Activated CD4-positive, alpha-beta T cell treated with anti-CD3 and anti-CD28 coated beads, Interleukin-2, amount 10 ng/mL, durations not matched to agents 24 days and 14 days (primary cell): ENCODE data around the gene SDCBP2. TPM values are rescaled to one million over a fixed set of nuclear protein-coding genes. Genes with fewer than 3 reads are reported as not detected.
A peak's percentile ranks its signal among the peaks of the same experiment; 100 is the strongest.

ENCODE experiments used
- DNase-seq: peaks from one replicate; pipeline ENCODE4 v3.0.0; 2022
- H3K27ac Mint-ChIP-seq: one replicate; pipeline ENCODE4 v1.8.0; 2022; ENCODE audit warnings: mild to moderate bottlenecking, mixed read lengths
- H3K27me3 Mint-ChIP-seq: one replicate; pipeline ENCODE4 v1.8.0; 2022; ENCODE audit warnings: mixed read lengths
- H3K36me3 Mint-ChIP-seq: one replicate; pipeline ENCODE4 v1.8.0; 2022; ENCODE audit warnings: low read depth, mild to moderate bottlenecking, mixed read lengths
- H3K4me1 Mint-ChIP-seq: one replicate; pipeline ENCODE4 v1.8.0; 2021; ENCODE audit warnings: mixed read lengths
- H3K4me3 Mint-ChIP-seq: one replicate; pipeline ENCODE4 v1.8.0; 2022; ENCODE audit warnings: mild to moderate bottlenecking, moderate library complexity, mixed read lengths
- H3K9me3 Mint-ChIP-seq: one replicate; pipeline ENCODE4 v1.8.0; 2021; ENCODE audit warnings: mixed read lengths
- intact Hi-C: fragments of 100-400 bp; cut with micrococcal nuclease; formaldehyde crosslinking; loops from one replicate; pipeline ENCODE4 v1.15.1; 2023
- total RNA-seq: library from RNA; stranded (reverse); gene quantifications from 2 replicates; pipeline ENCODE4 v1.2.3, GENCODE V29; 2022

Gene SDCBP2
- total RNA-seq, 1 donor from 2014 or later = 2.0 TPM

DNA sequence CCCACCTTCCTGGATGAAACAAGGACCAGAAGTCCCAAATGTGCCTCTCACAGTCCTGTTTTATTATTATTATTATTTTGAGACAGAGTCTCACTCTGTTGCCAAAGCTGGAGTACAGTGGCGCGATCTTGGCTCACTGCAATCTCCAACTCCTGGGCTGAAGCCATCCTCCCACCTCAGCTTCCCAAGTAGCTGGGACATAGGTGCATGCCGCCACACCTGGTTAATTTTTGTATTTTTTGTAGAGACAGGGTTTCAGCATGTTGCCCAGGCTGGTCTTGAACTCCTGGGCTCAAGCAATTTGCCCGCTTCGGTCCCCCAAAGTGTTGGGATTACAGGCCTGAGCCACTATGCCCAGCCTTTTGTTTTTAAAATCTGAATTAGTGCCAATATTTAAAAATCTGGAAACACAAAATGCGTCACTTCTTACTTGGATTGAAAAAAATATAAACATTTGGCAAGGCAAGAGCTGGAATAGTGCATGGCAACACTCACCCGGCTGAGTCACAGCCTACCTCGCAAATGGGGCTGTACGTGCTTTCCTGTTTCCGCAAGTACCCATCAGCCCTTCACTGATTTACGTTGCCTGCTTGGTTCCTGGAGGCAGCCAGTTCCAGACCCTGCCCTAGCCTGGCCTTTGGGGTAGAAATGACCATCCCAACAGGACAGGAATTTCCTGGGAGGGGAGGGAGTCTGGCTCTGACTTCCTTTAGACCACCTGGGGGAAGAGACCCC lies 6.3 kb downstream of the SDCBP2 start:
- H3K9me3 Mint-ChIP-seq = peaks cover 9% of the 10 kb centered on the region
- H3K27me3 Mint-ChIP-seq = no peaks in the 10 kb centered on the region
- H3K4me3 Mint-ChIP-seq = no peak overlapping the region
- intact Hi-C loops = loop anchor here (10.0 kb wide), 1 partner anchor 98 kb away; the partner anchor contains the start of gene RAD21L1
- no peak for DNase-seq
- H3K27ac Mint-ChIP-seq = no peak overlapping the region
- H3K36me3 Mint-ChIP-seq = peaks cover 4% of the 10 kb centered on the region
- peaks cover 27% of the 10 kb centered on the region for H3K4me1 Mint-ChIP-seq

DNA sequence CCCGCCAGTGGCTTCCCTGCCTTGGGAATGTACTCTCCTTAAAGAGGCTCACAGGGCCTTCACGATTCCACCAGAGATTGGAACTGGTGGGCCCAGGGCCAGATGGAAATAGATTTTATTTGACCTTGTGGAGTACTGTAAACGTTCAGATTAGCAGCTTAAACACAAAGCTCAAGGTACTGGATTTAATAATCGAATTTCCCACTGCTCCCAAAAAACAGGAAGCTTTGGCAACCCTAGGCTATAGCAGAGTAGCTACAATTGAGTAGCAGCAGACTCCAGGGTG lies 7.3 kb downstream of the SDCBP2 start:
- no peaks in the 10 kb centered on the region for H3K27me3 Mint-ChIP-seq
- DNase-seq = no peak
- H3K4me3 Mint-ChIP-seq = no peak overlapping the region
- H3K27ac Mint-ChIP-seq = no peak overlapping the region
- intact Hi-C loops = loop anchor here (10.0 kb wide), 1 partner anchor 97 kb away; the partner anchor contains the start of gene RAD21L1
- peaks cover 9% of the 10 kb centered on the region for H3K9me3 Mint-ChIP-seq
- peaks cover 27% of the 10 kb centered on the region for H3K4me1 Mint-ChIP-seq
- H3K36me3 Mint-ChIP-seq = peaks cover 2% of the 10 kb centered on the region

GRCh38 chr20:1320902-1321653 lies 7.9 kb downstream of the SDCBP2 start:
- Mint-ChIP-seq H3K9me3 (peaks cover 9% of the 10 kb centered on the region), H3K4me3 (no peak overlapping the region), H3K27me3 (no peaks in the 10 kb centered on the region), H3K27ac (no peak overlapping the region), H3K4me1 (peaks cover 27% of the 10 kb centered on the region), H3K36me3 (peaks cover 2% of the 10 kb centered on the region)
- intact Hi-C loops = loop anchor here (10.0 kb wide), 1 partner anchor 96 kb away; the partner anchor contains the start of gene RAD21L1
- DNase-seq = no peak

- H3K27ac Mint-ChIP-seq = no peak overlapping the region
- intact Hi-C loops = loop anchor here (10.0 kb wide), 1 partner anchor 95 kb away; the partner anchor contains the start of gene RAD21L1
- H3K36me3 Mint-ChIP-seq = peaks cover 2% of the 10 kb centered on the region
- DNase-seq = no peak
- H3K9me3 Mint-ChIP-seq = peaks cover 9% of the 10 kb centered on the region
- H3K4me3 Mint-ChIP-seq = no peak overlapping the region
- no peaks in the 10 kb centered on the region for H3K27me3 Mint-ChIP-seq
- peaks cover 27% of the 10 kb centered on the region for H3K4me1 Mint-ChIP-seq
These were observed 8.9 kb downstream of the SDCBP2 start for GRCh38 chr20:1320016-1320415.

DNA sequence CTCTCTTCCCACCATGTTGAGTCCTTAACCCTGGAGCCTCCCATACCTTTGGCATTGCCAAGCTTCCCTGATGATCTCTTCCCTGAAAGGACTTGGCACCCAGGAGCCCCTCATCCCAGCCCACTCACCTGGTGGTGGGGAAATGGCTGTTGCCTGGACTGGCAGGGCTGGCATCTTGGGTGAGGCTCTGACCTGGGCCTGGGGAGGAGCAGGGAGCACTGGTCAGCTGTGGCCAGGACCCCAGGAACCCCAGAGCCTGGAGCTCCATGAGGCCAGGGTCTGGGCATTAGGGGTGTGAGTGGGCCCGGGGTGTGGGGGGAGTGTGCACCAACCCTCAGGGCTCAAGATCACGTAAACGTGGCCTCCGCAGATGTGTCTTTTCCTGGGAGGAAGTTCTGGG lies 9.5 kb downstream of the SDCBP2 start:
- intact Hi-C loops = no loop called here
- Mint-ChIP-seq H3K9me3 (peaks cover 9% of the 10 kb centered on the region), H3K27ac (no peak overlapping the region), H3K4me3 (no peak overlapping the region), H3K4me1 (peaks cover 27% of the 10 kb centered on the region), H3K36me3 (peaks cover 2% of the 10 kb centered on the region), H3K27me3 (no peaks in the 10 kb centered on the region)
- no peak for DNase-seq

GRCh38 chr20:1319051-1319450 lies 9.9 kb downstream of the SDCBP2 start:
- Mint-ChIP-seq H3K4me1 (peaks cover 25% of the 10 kb centered on the region), H3K36me3 (peaks cover 2% of the 10 kb centered on the region), H3K27ac (no peak overlapping the region), H3K9me3 (peaks cover 9% of the 10 kb centered on the region), H3K4me3 (no peak overlapping the region), H3K27me3 (no peaks in the 10 kb centered on the region)
- no peak for DNase-seq
- intact Hi-C loops = no loop called here

- Mint-ChIP-seq H3K36me3 (peaks cover 2% of the 10 kb centered on the region), H3K4me1 (peaks cover 25% of the 10 kb centered on the region), H3K9me3 (peaks cover 9% of the 10 kb centered on the region), H3K4me3 (no peak overlapping the region), H3K27me3 (no peaks in the 10 kb centered on the region), H3K27ac (no peak overlapping the region)
- intact Hi-C loops = no loop called here
- no peak for DNase-seq
These were observed 11.2 kb downstream of the SDCBP2 start for GRCh38 chr20:1317545-1318255.

- no peak for DNase-seq
- Mint-ChIP-seq H3K9me3 (peaks cover 5% of the 10 kb centered on the region), H3K27ac (no peak overlapping the region), H3K27me3 (no peaks in the 10 kb centered on the region), H3K4me1 (peaks cover 22% of the 10 kb centered on the region), H3K36me3 (peaks cover 2% of the 10 kb centered on the region), H3K4me3 (no peak overlapping the region)
- intact Hi-C loops = no loop called here
These were observed 13.1 kb downstream of the SDCBP2 start for GRCh38 chr20:1315804-1316203.

DNA sequence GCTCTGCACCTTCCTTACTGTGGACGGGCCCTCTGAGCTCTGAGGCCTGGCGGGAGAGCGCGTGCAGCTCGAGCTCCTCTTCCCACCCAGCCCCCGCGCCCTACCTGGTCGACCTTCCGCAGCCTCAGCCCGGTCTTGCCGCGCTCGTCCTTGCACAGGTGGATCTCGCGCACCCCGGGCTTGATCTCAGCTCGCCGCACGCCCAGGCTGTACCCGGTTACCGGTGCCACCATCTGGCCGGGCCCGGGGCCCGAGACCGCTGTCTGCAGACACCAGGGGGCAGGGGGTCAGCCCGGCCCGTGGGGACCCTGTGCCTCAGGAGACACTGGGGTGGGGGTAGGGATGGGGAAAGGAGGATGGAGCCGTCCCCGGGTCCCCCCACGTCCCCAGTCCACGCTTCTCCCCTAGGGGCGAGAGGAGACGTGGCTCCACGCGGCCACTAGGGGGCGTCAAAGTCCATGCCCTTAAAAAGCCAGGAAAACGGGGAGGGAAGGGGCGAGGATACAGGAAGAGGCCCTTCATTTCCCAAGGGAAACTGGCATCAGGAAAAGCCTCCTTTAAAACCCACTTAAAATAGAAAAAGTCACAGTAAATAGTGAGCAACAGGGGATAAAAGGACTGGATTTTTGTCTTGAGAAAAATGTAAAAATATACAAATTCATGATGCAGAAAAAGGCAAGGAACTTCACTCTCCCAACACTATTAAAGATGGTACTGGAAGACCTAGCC lies 15.5 kb downstream of the SDCBP2 start:
- intact Hi-C loops = loop anchor here (1.0 kb wide), 1 partner anchor 124 kb away; no protein-coding TSS in a partner anchor
- peaks cover 17% of the 10 kb centered on the region for H3K4me1 Mint-ChIP-seq
- no peaks in the 10 kb centered on the region for H3K36me3 Mint-ChIP-seq

DNA sequence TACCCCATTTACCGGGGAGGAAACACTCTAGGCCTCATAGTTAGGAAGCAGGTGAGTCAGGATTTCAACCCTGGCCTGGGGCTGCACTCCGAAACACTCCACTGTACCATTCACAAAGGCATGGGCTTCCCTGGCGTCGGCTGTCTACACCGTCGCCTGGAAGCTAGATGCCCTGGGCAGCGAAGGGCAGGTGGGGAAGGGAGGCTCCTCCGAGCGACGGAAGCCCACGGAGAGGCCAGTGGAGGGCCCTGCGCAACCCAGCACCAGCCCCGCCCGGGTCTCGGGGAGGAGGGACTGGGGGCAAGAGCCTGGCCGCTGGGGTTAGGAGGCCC lies 16.1 kb downstream of the SDCBP2 start:
- DNase-seq = no peak
- Mint-ChIP-seq H3K4me1 (peaks cover 13% of the 10 kb centered on the region), H3K4me3 (no peak overlapping the region), H3K27me3 (no peaks in the 10 kb centered on the region), H3K9me3 (no peaks in the 10 kb centered on the region), H3K27ac (no peak overlapping the region), H3K36me3 (no peaks in the 10 kb centered on the region)
- intact Hi-C loops = loop anchor here (1.0 kb wide), 1 partner anchor 124 kb away; no protein-coding TSS in a partner anchor

More for the DNA sequence above, 15.5 kb downstream of the SDCBP2 start:
- Mint-ChIP-seq H3K27me3 (no peaks in the 10 kb centered on the region), H3K27ac (no peak overlapping the region), H3K4me3 (no peak overlapping the region), H3K9me3 (no peaks in the 10 kb centered on the region)
- DNase-seq = peak; percentile 89

DNA sequence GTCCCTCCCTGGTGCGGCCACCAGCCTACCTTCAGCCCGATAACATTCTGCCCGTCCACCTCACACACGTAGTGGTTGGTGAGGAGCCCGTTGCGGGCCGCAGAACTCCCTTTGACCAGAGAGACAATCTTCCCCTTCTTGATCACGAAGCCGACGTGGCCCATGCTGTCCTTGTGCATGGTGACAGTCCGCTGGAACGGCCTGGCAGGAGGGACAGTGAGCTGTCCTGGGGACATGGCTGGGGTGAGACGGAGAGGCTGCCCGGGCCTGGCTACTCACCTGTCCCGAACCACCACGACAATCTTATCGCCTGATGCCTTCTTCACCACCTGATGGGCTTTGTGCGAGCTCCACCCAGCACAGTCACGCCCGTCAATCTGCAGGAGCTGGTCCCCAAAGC lies 16.6 kb downstream of the SDCBP2 start:
- no peaks in the 10 kb centered on the region for H3K9me3 Mint-ChIP-seq
- intact Hi-C loops = no loop called here
- no peaks in the 10 kb centered on the region for H3K36me3 Mint-ChIP-seq
- H3K27me3 Mint-ChIP-seq = no peaks in the 10 kb centered on the region
- H3K4me1 Mint-ChIP-seq = peaks cover 7% of the 10 kb centered on the region
- no peak for DNase-seq
- H3K27ac Mint-ChIP-seq = no peak overlapping the region
- H3K4me3 Mint-ChIP-seq = no peak overlapping the region

DNA sequence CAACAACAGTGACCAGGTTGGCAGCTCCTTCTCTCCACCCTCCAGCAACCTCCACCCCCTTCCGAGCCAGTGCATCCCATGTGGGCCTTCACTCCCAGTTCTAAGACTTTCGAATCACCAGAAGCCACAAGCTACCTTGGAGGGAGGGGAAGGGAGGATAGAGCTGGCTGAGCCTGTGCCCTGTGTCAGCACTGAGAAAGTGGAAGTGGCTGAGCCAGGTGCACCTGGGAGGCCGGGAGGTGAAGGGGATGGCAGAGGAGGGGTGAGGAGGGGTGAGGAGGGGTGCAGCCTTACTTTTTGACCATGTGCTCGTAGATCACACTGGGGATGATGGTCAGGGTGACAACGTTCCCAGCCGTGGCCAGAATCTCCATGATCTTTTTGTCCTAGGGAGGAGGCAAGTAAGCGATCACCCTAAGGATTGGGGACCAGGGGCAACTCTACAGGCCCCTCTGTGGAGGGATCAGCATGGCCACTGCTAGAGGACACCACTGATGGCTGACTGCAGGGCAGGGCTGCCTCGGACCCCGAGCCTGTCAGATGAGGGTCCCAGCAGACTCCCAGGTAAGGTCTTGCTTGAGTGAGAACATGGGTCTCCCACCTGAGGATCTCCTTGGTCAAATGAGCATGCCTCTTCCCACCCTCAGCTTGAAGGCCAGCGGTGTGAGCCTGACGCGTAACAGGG lies 18.3 kb downstream of the SDCBP2 start:
- H3K4me3 Mint-ChIP-seq = no peak overlapping the region
- no peaks in the 10 kb centered on the region for H3K27me3 Mint-ChIP-seq
- H3K27ac Mint-ChIP-seq = no peak overlapping the region
- intact Hi-C loops = no loop called here
- H3K36me3 Mint-ChIP-seq = no peaks in the 10 kb centered on the region
- DNase-seq = no peak
- H3K4me1 Mint-ChIP-seq = peaks cover 3% of the 10 kb centered on the region
- H3K9me3 Mint-ChIP-seq = no peaks in the 10 kb centered on the region

- Mint-ChIP-seq H3K36me3 (no peaks in the 10 kb centered on the region), H3K27ac (no peak overlapping the region), H3K4me1 (peaks cover 3% of the 10 kb centered on the region), H3K4me3 (no peak overlapping the region), H3K27me3 (no peaks in the 10 kb centered on the region), H3K9me3 (no peaks in the 10 kb centered on the region)
- DNase-seq = no peak
- intact Hi-C loops = no loop called here
These were observed 18.9 kb downstream of the SDCBP2 start for GRCh38 chr20:1310071-1310470.
